GM23248 (cell line): Measurements from ENCODE around the gene GLB1L3. TPM values are rescaled to one million over a fixed set of nuclear protein-coding genes. Genes with fewer than 3 reads are reported as not detected.

ENCODE experiments used
- DNase-seq: peaks from one replicate; pipeline ENCODE4 v3.0.0-alpha.2; 2015
- H2AFZ ChIP-seq: fragments of 200-600 bp; sonication (generic); 2 replicates; pipeline ENCODE4 v1.6.1; 2016; ENCODE audit warnings: antibody characterized with exemption
- H3F3A ChIP-seq: fragments of 200-600 bp; sonication (generic); 2 replicates; pipeline ENCODE4 v1.6.1; 2016; ENCODE audit warnings: mild to moderate bottlenecking, antibody characterized with exemption, mixed run types; ENCODE audit not compliant: insufficient read depth
- H3K27ac ChIP-seq: fragments of 200-600 bp; sonication (generic); 2 replicates; pipeline ENCODE4 v1.5.1; 2016; ENCODE audit warnings: mild to moderate bottlenecking
- H3K27me3 ChIP-seq: fragments of 200-600 bp; sonication (generic); replicated peaks from 2 replicates; pipeline ENCODE4 v1.6.1; 2016; ENCODE audit warnings: mild to moderate bottlenecking; ENCODE audit not compliant: insufficient read depth
- H3K36me3 ChIP-seq: fragments of 200-600 bp; sonication (generic); 2 replicates; pipeline ENCODE4 v1.6.1; 2016; ENCODE audit warnings: low read depth, mild to moderate bottlenecking
- H3K4me1 ChIP-seq: fragments of 200-600 bp; sonication (generic); 2 replicates; pipeline ENCODE4 v1.6.1; 2016; ENCODE audit warnings: mild to moderate bottlenecking; ENCODE audit not compliant: insufficient read depth
- H3K4me2 ChIP-seq: fragments of 200-600 bp; sonication (generic); one replicate; pipeline ENCODE4 v1.6.1; 2016; ENCODE audit warnings: mild to moderate bottlenecking; ENCODE audit not compliant: unreplicated experiment
- H3K4me3 ChIP-seq: fragments of 200-600 bp; sonication (generic); 2 replicates; pipeline ENCODE4 v1.5.1; 2016; ENCODE audit warnings: mild to moderate bottlenecking
- H3K79me2 ChIP-seq: fragments of 200-600 bp; sonication (generic); 2 replicates; pipeline ENCODE4 v1.6.1; 2016; ENCODE audit warnings: mild to moderate bottlenecking; ENCODE audit not compliant: insufficient read depth
- H3K9ac ChIP-seq: fragments of 200-600 bp; sonication (generic); 2 replicates; pipeline ENCODE4 v1.6.1; 2016; ENCODE audit warnings: mild to moderate bottlenecking
- H3K9me2 ChIP-seq: fragments of 200-600 bp; sonication (generic); 2 replicates; pipeline ENCODE4 v1.6.1; 2016; ENCODE audit warnings: mixed run types, mild to moderate bottlenecking, moderate library complexity; ENCODE audit not compliant: insufficient read depth
- H3K9me3 ChIP-seq: fragments of 200-600 bp; sonication (generic); one replicate; pipeline ENCODE4 v1.6.1; 2017; ENCODE audit warnings: low read depth
- H4K20me1 ChIP-seq: fragments of 200-600 bp; sonication (generic); 2 replicates; pipeline ENCODE4 v1.6.0; 2016; ENCODE audit not compliant: insufficient read depth
- EZH2 ChIP-seq: fragments of 200-600 bp; sonication (generic); IDR thresholded peaks from 2 replicates; pipeline ENCODE4 v1.6.1; 2018; ENCODE audit warnings: antibody characterized with exemption, mild to moderate bottlenecking; ENCODE audit not compliant: insufficient read depth, poor library complexity, severe bottlenecking
- EZH2phosphoT487 ChIP-seq: fragments of 200-600 bp; sonication (generic); IDR thresholded peaks from 2 replicates; pipeline ENCODE4 v1.6.1; 2018; ENCODE audit warnings: antibody characterized with exemption, moderate library complexity, mild to moderate bottlenecking, low read depth; ENCODE audit not compliant: insufficient read depth
- WGBS, 2 experiments: methylation state at CpG; one replicate each; pipeline ENCODE4 v1.1.6; 2015 to 2017; ENCODE audit warnings: low lambda C conversion rate in 2 of 2, low coverage in 1 of 2; ENCODE audit errors: missing lambda C conversion rate in 2 of 2; 5-methylcytosine and 5-hydroxymethylcytosine counted together
- in situ Hi-C: fragments of 300-500 bp; cut with MboI; formaldehyde crosslinking; loops from 2 replicates; pipeline ENCODE4 v1.15.0; 2020
- polyA plus RNA-seq: library from polyadenylated mRNA; unstranded; fragments of >200 nt; fragmentation: Nextera tagmentation; extraction: Ambion mirVana; gene quantifications from 2 replicates; pipeline ENCODE4 v1.2.1, GENCODE V29; 2016
- total RNA-seq: library from RNA; depleted of rRNA; stranded (reverse); fragments of >200 nt; shearing (Covaris generic); gene quantifications from 2 replicates; pipeline ENCODE4 v1.2.3, GENCODE V29; 2014

GLB1L3 gene
- total and polyA plus RNA-seq, 2 experiments from 2014 or later = not detected

DNA sequence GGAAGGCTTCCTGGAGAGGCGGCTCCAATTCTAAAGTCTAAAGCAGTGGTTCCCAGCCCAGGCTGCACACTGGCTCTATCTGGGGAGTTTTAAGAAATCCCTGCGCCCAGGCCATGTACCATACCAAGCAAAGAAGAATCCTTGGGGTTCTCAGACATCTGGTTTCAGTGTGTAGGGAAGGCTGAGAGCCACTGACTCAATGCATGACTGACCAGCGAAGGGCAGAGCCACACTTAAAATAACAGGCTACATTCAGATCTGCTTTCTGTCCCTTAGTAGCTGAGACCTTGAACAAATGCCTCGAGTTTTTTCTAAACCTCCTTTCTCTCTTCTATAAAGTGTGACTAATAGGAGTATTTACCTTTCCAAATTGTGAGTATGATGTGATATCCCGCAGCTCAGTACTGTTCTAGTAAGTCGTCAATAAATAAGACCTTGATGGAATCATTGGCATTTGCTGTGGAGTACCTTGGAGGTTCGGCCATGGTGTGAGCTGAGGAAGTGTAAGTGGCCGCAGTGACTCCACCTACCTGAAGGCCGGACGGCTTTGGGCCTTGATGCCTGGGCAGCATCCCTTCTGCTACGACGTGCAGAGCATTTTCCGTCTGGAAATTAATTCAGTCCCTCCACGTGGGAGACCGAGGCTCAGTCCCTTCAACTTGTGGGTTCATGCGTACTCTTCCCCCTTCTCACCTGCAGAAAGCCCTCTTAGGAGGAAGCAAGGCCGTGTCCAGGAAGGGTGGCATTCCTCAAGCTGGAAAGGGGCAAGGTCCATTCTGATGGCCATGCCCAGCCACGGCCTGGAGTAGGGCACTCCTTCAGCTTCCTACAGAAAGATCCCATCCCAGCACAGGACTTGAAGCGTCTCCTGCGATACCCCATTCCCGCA lies 80.7 kb downstream of the GLB1L3 start:
- Histone ChIP-seq H3K4me2 (no peak overlapping the region), H3K27me3 (no peaks in the 10 kb centered on the region), H4K20me1 (no peaks in the 10 kb centered on the region), H3K27ac (no peak overlapping the region), H2AFZ (no peak overlapping the region), H3K4me3 (no peak overlapping the region), H3F3A (no peaks in the 10 kb centered on the region), H3K36me3 (no peaks in the 10 kb centered on the region), H3K4me1 (no peaks in the 10 kb centered on the region), H3K9me3 (no peaks in the 10 kb centered on the region), H3K79me2 (no peaks in the 10 kb centered on the region), H3K9me2 (no peaks in the 10 kb centered on the region), H3K9ac (no peak overlapping the region)
- TF ChIP-seq EZH2phosphoT487 = no peak
- TF ChIP-seq EZH2 = no peak
- in situ Hi-C loops = no loop called here
- WGBS, 2 experiments = 58 to 67% methylated on average over 21 of the region's 21 CpGs
- DNase-seq = no peak

DNA sequence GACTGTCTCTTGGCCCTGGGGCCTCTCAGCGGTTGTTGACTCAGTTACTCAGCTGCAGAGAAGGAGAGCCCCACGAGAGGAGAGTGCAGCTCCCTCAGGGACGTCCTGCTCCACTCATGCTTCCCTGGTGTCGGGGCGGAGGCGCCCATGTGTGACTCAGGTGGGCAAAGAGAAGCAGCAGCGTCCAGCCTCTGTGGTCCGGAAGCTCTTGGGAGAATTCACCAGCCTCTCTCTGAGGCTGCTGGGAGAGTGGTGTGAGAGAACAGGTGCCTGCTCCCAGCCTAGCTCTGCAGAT lies 81.3 kb downstream of the GLB1L3 start:
- H3K27ac ChIP-seq = no peak overlapping the region
- H3K27me3 ChIP-seq = no peaks in the 10 kb centered on the region
- H4K20me1 ChIP-seq = no peaks in the 10 kb centered on the region
- TF ChIP-seq EZH2phosphoT487 = no peak
- no peak for TF ChIP-seq EZH2
- no peaks in the 10 kb centered on the region for H3K9me2 ChIP-seq
- no peak overlapping the region for H3K4me2 ChIP-seq
- in situ Hi-C loops = no loop called here
- no peaks in the 10 kb centered on the region for H3K79me2 ChIP-seq
- DNase-seq = no peak
- no peaks in the 10 kb centered on the region for H3K36me3 ChIP-seq
- no peak overlapping the region for H3K9ac ChIP-seq
- no peak overlapping the region for H2AFZ ChIP-seq
- H3K4me1 ChIP-seq = no peaks in the 10 kb centered on the region
- H3K4me3 ChIP-seq = no peak overlapping the region
- no peaks in the 10 kb centered on the region for H3K9me3 ChIP-seq
- WGBS, 2 experiments = 54 to 63% methylated on average over 8 of the region's 8 CpGs
- H3F3A ChIP-seq = no peaks in the 10 kb centered on the region

DNA sequence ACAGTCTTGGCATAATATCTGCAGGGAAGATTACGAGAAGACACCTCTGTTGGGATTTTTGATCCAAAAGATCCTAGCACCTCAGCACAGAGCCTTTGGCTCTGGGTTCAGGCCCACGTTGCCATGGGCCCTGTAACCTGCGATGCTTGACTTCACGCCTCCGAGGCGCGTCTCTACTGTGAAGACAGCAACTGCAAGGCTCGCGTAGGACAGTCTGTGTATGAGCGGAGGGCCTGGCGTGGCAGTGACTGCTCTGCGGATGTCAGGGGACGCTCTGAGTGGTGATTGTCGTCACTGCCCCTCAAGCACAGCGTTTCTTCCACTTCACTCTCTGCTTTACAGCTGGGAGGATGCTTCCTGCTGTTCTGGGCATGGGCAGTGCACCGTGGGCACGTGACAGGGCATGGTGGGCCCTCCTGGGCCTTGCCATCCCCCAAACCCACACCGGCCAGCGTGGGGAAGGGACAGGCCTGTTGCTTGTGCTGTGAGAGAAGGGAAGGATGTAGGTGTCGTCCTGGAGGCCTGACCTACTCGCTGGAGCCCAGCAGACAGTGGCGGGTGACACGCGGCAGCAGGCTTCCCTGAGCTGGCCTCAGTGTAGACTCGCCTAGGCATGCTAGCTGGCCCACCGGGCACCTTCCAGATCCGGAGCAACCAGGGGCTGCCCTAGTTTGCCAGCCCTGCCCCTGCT lies 82.1 kb downstream of the GLB1L3 start:
- no peak for DNase-seq
- Histone ChIP-seq H3K9me2 (no peaks in the 10 kb centered on the region), H3K27me3 (no peaks in the 10 kb centered on the region), H3K4me2 (no peak overlapping the region), H2AFZ (no peak overlapping the region), H3K79me2 (no peaks in the 10 kb centered on the region), H3K4me3 (no peak overlapping the region), H3K27ac (no peak overlapping the region), H3K9me3 (no peaks in the 10 kb centered on the region), H4K20me1 (no peaks in the 10 kb centered on the region), H3K4me1 (no peaks in the 10 kb centered on the region), H3K9ac (no peak overlapping the region), H3K36me3 (no peaks in the 10 kb centered on the region), H3F3A (no peaks in the 10 kb centered on the region)
- WGBS, 2 experiments = 58 to 59% methylated on average over 26 to 27 of the region's 27 CpGs
- TF ChIP-seq EZH2 = no peak
- no peak for TF ChIP-seq EZH2phosphoT487
- in situ Hi-C loops = no loop called here

DNA sequence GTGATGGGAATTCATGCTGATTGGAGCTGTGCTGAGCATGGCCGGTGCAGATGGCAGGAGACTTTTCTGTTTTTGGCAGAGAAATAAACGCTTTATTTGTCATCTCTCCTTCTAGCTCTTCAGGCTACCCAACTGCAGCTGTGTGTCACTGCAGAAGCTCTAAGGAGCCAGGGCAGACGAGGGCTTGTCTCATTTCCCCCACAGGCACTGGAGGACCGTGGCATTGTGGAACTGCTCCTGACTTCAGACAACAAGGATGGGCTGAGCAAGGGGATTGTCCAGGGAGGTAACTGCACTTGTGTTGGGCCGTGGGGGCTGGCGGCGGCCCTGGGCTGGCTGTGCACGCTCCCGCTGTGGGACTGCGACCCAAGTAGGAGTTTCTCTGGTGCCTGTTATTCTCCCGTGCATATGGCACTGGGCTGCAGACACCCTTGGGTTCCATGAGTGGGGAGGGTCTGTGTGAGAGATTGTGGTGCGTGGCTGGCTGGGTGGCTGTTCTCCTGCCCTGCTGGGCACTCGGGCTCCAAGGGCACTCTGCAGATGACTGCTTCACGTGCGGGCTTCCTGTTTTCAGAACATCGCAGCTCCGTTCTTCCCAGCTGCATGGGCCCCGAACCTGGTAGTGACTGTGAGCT lies 82.8 kb downstream of the GLB1L3 start:
- H3K4me3 ChIP-seq = no peak overlapping the region
- in situ Hi-C loops = no loop called here
- no peak overlapping the region for H3K4me2 ChIP-seq
- H3K27ac ChIP-seq = no peak overlapping the region
- DNase-seq = no peak
- no peaks in the 10 kb centered on the region for H3K79me2 ChIP-seq
- no peaks in the 10 kb centered on the region for H3K27me3 ChIP-seq
- H2AFZ ChIP-seq = no peak overlapping the region
- H3K36me3 ChIP-seq = no peaks in the 10 kb centered on the region
- 65 to 67% methylated on average over 18 of the region's 18 CpGs for WGBS, 2 experiments
- H3K9ac ChIP-seq = no peak overlapping the region
- no peaks in the 10 kb centered on the region for H3K9me2 ChIP-seq
- H3K9me3 ChIP-seq = no peaks in the 10 kb centered on the region
- TF ChIP-seq EZH2 (no peak), EZH2phosphoT487 (no peak)
- H4K20me1 ChIP-seq = no peaks in the 10 kb centered on the region
- H3F3A ChIP-seq = no peaks in the 10 kb centered on the region
- H3K4me1 ChIP-seq = no peaks in the 10 kb centered on the region
